ENCODE measurements around the gene SRGAP2.
"Not testable (repeated sequence)": the region's sequence is repeated elsewhere in the genome, so short reads cannot be mapped to it uniquely, and the experiment has no call there.

- TF ChIP-seq CTCF (IDR thresholded peaks at IDR 0.05; ENCODE audit: insufficient read depth, low read length); GABPA (IDR thresholded peaks at IDR 0.05; ENCODE audit: low read depth): not testable (repeated sequence)
Observed at GRCh38 chr1:206174182-206174868, 29.0 kb upstream of the SRGAP2 start.
